Measurements from ENCODE around the gene MED13L.

GRCh38 chr12:115926037-115926670 lies 351.3 kb downstream of the MED13L start:
- TF ChIP-seq, protein P1, sequence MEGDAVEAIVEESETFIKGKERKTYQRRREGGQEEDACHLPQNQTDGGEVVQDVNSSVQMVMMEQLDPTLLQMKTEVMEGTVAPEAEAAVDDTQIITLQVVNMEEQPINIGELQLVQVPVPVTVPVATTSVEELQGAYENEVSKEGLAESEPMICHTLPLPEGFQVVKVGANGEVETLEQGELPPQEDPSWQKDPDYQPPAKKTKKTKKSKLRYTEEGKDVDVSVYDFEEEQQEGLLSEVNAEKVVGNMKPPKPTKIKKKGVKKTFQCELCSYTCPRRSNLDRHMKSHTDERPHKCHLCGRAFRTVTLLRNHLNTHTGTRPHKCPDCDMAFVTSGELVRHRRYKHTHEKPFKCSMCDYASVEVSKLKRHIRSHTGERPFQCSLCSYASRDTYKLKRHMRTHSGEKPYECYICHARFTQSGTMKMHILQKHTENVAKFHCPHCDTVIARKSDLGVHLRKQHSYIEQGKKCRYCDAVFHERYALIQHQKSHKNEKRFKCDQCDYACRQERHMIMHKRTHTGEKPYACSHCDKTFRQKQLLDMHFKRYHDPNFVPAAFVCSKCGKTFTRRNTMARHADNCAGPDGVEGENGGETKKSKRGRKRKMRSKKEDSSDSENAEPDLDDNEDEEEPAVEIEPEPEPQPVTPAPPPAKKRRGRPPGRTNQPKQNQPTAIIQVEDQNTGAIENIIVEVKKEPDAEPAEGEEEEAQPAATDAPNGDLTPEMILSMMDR (IDR thresholded peaks at IDR 0.05): no peak
- TF ChIP-seq POLR2AphosphoS5 (IDR thresholded peaks at IDR 0.05) (no peak), POLR2A (IDR thresholded peaks at IDR 0.05) (no peak)

Data from breast epithelium (tissue), 3 donors.